ENCODE results near the gene NANOS2. TPM values are rescaled to one million over a fixed set of nuclear protein-coding genes. Genes with fewer than 3 reads are reported as not detected.

Gene NANOS2
- total and polyA plus RNA-seq, 2 donors from 2014 or later = not detected

- FAIRE-seq (no peak), DNase-seq (no peak)
- Histone ChIP-seq H3K27ac (ENCODE audit: low read depth in 2 of 2, low read length in 2 of 2) (peak overlapping the region in 1 of 2 donors; percentile 60), H3K36me3 (ENCODE audit: control insufficient read depth in 2 of 3, insufficient read depth in 3 of 3, low read length in 3 of 3) (peaks cover 0 to 3% (median 0%) of the 10 kb centered on the region in 3 donors), H3K27me3 (ENCODE audit: control insufficient read depth, insufficient read depth, low read length) (peaks cover 3% of the 10 kb centered on the region), H3K4me3 (ENCODE audit: low read length in 3 of 3) (no peak overlapping the region), H3K9ac (ENCODE audit: low read length in 3 of 3) (no peak overlapping the region), H3K9me3 (ENCODE audit: control insufficient read depth in 2 of 3, insufficient read depth in 1 of 3, low read length in 3 of 3) (peaks cover 0 to 2% (median 0%) of the 10 kb centered on the region in 3 donors), H3K4me1 (ENCODE audit: control insufficient read depth in 2 of 3, insufficient read depth in 2 of 3, low read depth in 1 of 3, low read length in 3 of 3) (peaks cover 0 to 10% (median 0%) of the 10 kb centered on the region in 3 donors)
- TF ChIP-seq CTCF (IDR thresholded peaks at IDR 0.05; ENCODE audit: borderline replicate concordance, extremely low read depth, insufficient read depth) = no peak
- intact Hi-C loops (cut with DNase I) = no loop called here
These were observed 45.0 kb upstream of the NANOS2 start for GRCh38 chr19:45959517-45960025.

GRCh38 chr19:45958769-45959516, 44.4 kb upstream of the NANOS2 start:
- TF ChIP-seq CTCF (IDR thresholded peaks at IDR 0.05; ENCODE audit: borderline replicate concordance, extremely low read depth, insufficient read depth) = no peak
- H3K27me3 ChIP-seq (ENCODE audit: control insufficient read depth, insufficient read depth, low read length) = peaks cover 3% of the 10 kb centered on the region
- H3K4me3 ChIP-seq (ENCODE audit: low read length in 3 of 3) = no peak overlapping the region
- H3K36me3 ChIP-seq (ENCODE audit: control insufficient read depth in 2 of 3, insufficient read depth in 3 of 3, low read length in 3 of 3) = peaks cover 0 to 3% (median 0%) of the 10 kb centered on the region in 3 donors
- H3K4me1 ChIP-seq (ENCODE audit: control insufficient read depth in 2 of 3, insufficient read depth in 2 of 3, low read depth in 1 of 3, low read length in 3 of 3) = peaks cover 0 to 10% (median 0%) of the 10 kb centered on the region in 3 donors
- peak overlapping the region in 1 of 2 donors; percentile 60 for H3K27ac ChIP-seq (ENCODE audit: low read depth in 2 of 2, low read length in 2 of 2)
- intact Hi-C loops (cut with DNase I) = no loop called here
- FAIRE-seq (no peak), DNase-seq (no peak)
- H3K9ac ChIP-seq (ENCODE audit: low read length in 3 of 3) = no peak overlapping the region
- peaks cover 0 to 2% (median 0%) of the 10 kb centered on the region in 3 donors for H3K9me3 ChIP-seq (ENCODE audit: control insufficient read depth in 2 of 3, insufficient read depth in 1 of 3, low read length in 3 of 3)

GRCh38 chr19:45958320-45958719, 43.7 kb upstream of the NANOS2 start:
- DNase-seq = no peak
- H3K36me3 ChIP-seq (ENCODE audit: control insufficient read depth in 2 of 3, insufficient read depth in 3 of 3, low read length in 3 of 3) = peaks cover 0 to 3% (median 0%) of the 10 kb centered on the region in 3 donors
- intact Hi-C loops (cut with DNase I) = no loop called here
- H3K27ac ChIP-seq (ENCODE audit: low read depth in 2 of 2, low read length in 2 of 2) = no peak overlapping the region
- no peak for FAIRE-seq
- H3K27me3 ChIP-seq (ENCODE audit: control insufficient read depth, insufficient read depth, low read length) = peaks cover 3% of the 10 kb centered on the region
- TF ChIP-seq CTCF (IDR thresholded peaks at IDR 0.05; ENCODE audit: borderline replicate concordance, extremely low read depth, insufficient read depth) = no peak
- no peak overlapping the region for H3K9ac ChIP-seq (ENCODE audit: low read length in 3 of 3)
- peaks cover 0 to 2% (median under 1%) of the 10 kb centered on the region in 3 donors for H3K9me3 ChIP-seq (ENCODE audit: control insufficient read depth in 2 of 3, insufficient read depth in 1 of 3, low read length in 3 of 3)
- H3K4me1 ChIP-seq (ENCODE audit: control insufficient read depth in 2 of 3, insufficient read depth in 2 of 3, low read depth in 1 of 3, low read length in 3 of 3) = peaks cover 0 to 12% (median 0%) of the 10 kb centered on the region in 3 donors
- H3K4me3 ChIP-seq (ENCODE audit: low read length in 3 of 3) = peak overlapping the region in 1 of 3 donors; percentile 11
